Smooth muscle cell (in vitro differentiated cells): ENCODE data around the gene SMAD9. TPM values are rescaled to one million over a fixed set of nuclear protein-coding genes. Genes with fewer than 3 reads are reported as not detected.

Source experiments
- DNase-seq: peaks from one replicate; lab custom pipeline; 2025; ENCODE audit not compliant: unreplicated experiment; lab: John Stamatoyannopoulos, UW
- H2AFZ ChIP-seq: fragments of 200-600 bp; sonication (generic); 2 replicates; pipeline ENCODE4 v1.6.0; 2016; ENCODE audit warnings: antibody characterized with exemption, low read depth, mild to moderate bottlenecking
- H3F3A ChIP-seq: fragments of 200-600 bp; sonication (generic); 2 replicates; pipeline ENCODE4 v1.6.0; 2017; ENCODE audit warnings: antibody characterized with exemption, low read depth
- H3K27ac ChIP-seq: fragments of 200-600 bp; sonication (generic); 2 replicates; pipeline ENCODE4 v1.5.1; 2016; ENCODE audit warnings: low read depth, mild to moderate bottlenecking
- H3K27me3 ChIP-seq: fragments of 200-600 bp; sonication (generic); 2 replicates; pipeline ENCODE4 v1.6.1; 2016; ENCODE audit warnings: low read depth, mild to moderate bottlenecking
- H3K36me3 ChIP-seq: fragments of 200-600 bp; sonication (generic); 2 replicates; pipeline ENCODE4 v1.5.1; 2016; ENCODE audit warnings: low read depth
- H3K4me1 ChIP-seq: fragments of 200-600 bp; sonication (generic); 2 replicates; pipeline ENCODE4 v1.5.1; 2016; ENCODE audit warnings: low read depth
- H3K4me2 ChIP-seq: fragments of 200-600 bp; sonication (generic); 2 replicates; pipeline ENCODE4 v1.6.0; 2016; ENCODE audit warnings: mild to moderate bottlenecking
- H3K4me3 ChIP-seq: fragments of 200-600 bp; sonication (generic); 2 replicates; pipeline ENCODE4 v1.5.1; 2016; ENCODE audit warnings: mild to moderate bottlenecking
- H3K79me2 ChIP-seq: fragments of 200-600 bp; sonication (generic); 2 replicates; pipeline ENCODE4 v1.6.0; 2016; ENCODE audit warnings: low read depth, mild to moderate bottlenecking
- H3K9ac ChIP-seq: fragments of 200-600 bp; sonication (generic); 2 replicates; pipeline ENCODE4 v1.6.0; 2016; ENCODE audit warnings: low read depth
- H3K9me3 ChIP-seq: fragments of 200-600 bp; sonication (generic); replicated peaks from 2 replicates; pipeline ENCODE4 v1.5.1; 2016; ENCODE audit warnings: low read depth
- H4K20me1 ChIP-seq: fragments of 200-600 bp; sonication (generic); 2 replicates; pipeline ENCODE4 v1.6.0; 2016; ENCODE audit warnings: low read depth
- CTCF ChIP-seq: fragments of 200-600 bp; sonication (generic); IDR thresholded peaks from 2 replicates; pipeline ENCODE4 v1.5.1; 2017; ENCODE audit warnings: borderline replicate concordance, mild to moderate bottlenecking, antibody characterized with exemption; ENCODE audit not compliant: insufficient read depth, poor library complexity, severe bottlenecking
- WGBS: methylation state at CpG from one replicate; pipeline ENCODE4 v1.1.7; 2016; ENCODE audit warnings: low lambda C conversion rate; 5-methylcytosine and 5-hydroxymethylcytosine counted together
- polyA plus RNA-seq: library from polyadenylated mRNA; unstranded; fragments of >200 nt; fragmentation: Nextera tagmentation; extraction: Ambion mirVana; gene quantifications from 2 replicates; pipeline ENCODE4 v1.2.1, GENCODE V29; 2016
- total RNA-seq: library from RNA; depleted of rRNA; stranded (reverse); fragments of >200 nt; gene quantifications from 2 replicates; pipeline ENCODE4 v1.2.3, GENCODE V29; 2014

The SMAD9 gene
- total and polyA plus RNA-seq, 2 experiments from 2014 or later, result 6.6 to 7.1 TPM

DNA sequence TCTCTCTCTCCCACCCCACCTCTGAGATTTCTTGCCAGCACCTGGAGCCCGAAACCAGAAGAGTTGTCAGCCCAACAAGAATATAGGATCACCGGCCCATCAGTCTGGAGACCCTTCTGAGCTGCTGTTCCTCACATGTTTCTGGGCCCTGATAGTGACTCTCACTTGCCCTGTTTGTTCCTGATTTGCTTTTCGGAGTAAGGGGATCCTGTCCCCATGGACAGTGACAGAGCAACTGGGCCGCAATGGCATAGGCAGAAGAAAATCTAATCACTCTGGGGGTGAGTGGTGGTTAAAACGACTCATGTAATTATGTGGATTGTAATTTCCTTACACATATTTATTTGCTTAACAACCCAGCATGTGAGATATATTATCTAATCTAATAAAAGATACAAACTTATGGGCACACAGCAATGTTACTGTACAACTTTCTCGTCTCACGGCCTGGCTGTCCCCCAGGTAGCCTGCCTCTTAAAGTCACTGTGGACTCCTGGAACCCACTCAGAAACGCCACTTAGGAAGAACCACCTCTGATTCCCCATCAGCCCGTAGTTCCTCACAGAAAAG lies 663 bp upstream of the SMAD9 start:
- Histone ChIP-seq H3K36me3 (no peaks in the 10 kb centered on the region), H3K27me3 (no peaks in the 10 kb centered on the region), H3K27ac (peak overlapping the region; percentile 60), H3F3A (peaks cover 12% of the 10 kb centered on the region), H4K20me1 (no peaks in the 10 kb centered on the region), H2AFZ (peak overlapping the region; percentile 56), H3K9ac (no peak overlapping the region), H3K79me2 (peaks cover 23% of the 10 kb centered on the region), H3K4me2 (peak overlapping the region; percentile 80), H3K4me1 (peaks cover 20% of the 10 kb centered on the region), H3K4me3 (peak overlapping the region; percentile 51), H3K9me3 (no peaks in the 10 kb centered on the region)
- no peak for TF ChIP-seq CTCF
- no peak for DNase-seq
- WGBS, result 46% methylated on average over 9 of the region's 9 CpGs

DNA sequence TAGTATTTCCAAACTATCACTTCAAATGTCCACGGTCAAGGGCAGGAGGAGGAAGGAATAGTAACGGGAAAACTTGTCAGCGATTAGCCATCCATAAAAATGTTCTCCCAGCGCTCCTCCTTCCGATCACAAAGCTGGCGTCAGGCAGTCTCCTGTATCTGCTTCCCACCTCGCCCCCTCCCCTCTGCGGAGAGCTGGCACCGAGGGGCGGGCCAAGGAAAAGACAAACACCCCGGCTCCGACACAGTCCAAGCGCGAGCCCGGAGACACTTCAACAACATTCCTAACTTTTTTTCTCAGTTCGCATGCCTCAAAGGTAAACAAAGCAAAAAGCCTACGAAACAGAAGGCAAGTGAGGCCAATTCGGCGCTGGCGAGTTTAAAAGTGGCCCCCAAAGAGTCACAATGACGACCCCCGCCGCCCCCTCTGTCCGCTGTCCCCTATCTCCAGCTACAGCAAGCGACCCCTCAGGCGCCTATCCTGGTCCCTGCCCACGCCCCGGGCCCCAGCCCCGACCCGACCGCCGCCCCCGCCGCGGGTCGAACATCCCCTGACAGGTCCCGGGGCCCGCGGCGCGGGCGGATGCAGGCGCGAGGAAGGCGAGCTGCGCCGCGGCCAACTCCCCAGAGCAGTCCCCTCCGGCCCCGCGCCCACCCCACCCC lies 736 bp downstream of the SMAD9 start:
- Histone ChIP-seq H3K27ac (peak overlapping the region; percentile 35), H3F3A (peaks cover 12% of the 10 kb centered on the region), H3K27me3 (no peaks in the 10 kb centered on the region), H2AFZ (peak overlapping the region; percentile 73), H3K4me2 (peak overlapping the region; percentile 83), H3K4me1 (peaks cover 20% of the 10 kb centered on the region), H3K9me3 (no peaks in the 10 kb centered on the region), H3K9ac (peak overlapping the region; percentile 5), H3K36me3 (no peaks in the 10 kb centered on the region), H3K79me2 (peaks cover 35% of the 10 kb centered on the region), H4K20me1 (no peaks in the 10 kb centered on the region), H3K4me3 (peak overlapping the region; percentile 51)
- WGBS, result under 1% methylated on average over 20 of the region's 51 CpGs
- no peak for TF ChIP-seq CTCF
- peak; percentile 48 for DNase-seq

DNA sequence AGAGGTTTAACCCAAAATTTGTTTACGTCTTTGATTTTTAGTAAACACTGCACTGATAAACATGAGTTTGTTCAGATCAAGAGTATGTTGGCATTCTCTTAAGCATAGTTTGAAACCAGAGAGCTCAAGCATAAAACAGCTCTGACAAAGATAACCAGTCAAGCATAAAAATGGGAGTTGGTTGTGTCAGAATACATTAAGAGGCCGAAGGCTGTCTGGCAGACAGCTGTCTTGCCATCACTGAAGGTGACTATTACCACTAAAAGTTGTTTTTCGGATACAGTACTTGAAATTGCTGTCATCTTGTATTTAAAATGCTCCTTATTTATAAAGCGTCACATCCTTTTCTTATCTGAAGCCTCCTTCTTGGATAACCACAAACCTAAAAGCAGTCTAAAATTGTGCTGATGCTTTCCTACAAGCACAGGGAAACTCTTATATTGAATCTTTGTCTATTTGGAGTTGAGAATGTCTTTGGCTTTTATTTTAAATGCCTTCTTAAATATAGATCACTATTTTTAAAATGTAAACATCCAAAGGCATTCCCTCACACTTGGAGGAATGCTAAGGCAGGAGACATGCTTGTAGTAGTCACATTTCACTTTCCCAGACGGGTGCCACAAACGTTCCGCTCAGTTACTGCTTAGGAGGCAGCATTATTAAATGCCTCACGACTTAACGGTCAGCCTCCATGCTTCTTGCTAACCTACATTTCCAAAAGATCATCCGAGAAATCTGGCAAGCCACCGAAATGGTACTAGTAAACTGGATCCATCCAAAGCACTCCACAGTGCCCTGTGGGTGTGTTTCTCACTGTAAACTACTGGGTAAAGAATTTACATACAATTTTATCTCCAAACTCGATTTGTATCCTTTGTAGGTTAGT lies 1.5 kb downstream of the SMAD9 start:
- no peak for TF ChIP-seq CTCF
- peak overlapping the region; percentile 73 for H2AFZ ChIP-seq
- no peak for DNase-seq
- H3K36me3 ChIP-seq, result no peaks in the 10 kb centered on the region
- H4K20me1 ChIP-seq, result no peaks in the 10 kb centered on the region
- peak overlapping the region; percentile 5 for H3K9ac ChIP-seq
- peaks cover 20% of the 10 kb centered on the region for H3K4me1 ChIP-seq
- H3K27me3 ChIP-seq, result no peaks in the 10 kb centered on the region
- peak overlapping the region; percentile 51 for H3K4me3 ChIP-seq
- peaks cover 41% of the 10 kb centered on the region for H3K79me2 ChIP-seq
- peak overlapping the region; percentile 83 for H3K4me2 ChIP-seq
- H3F3A ChIP-seq, result peaks cover 12% of the 10 kb centered on the region
- no peaks in the 10 kb centered on the region for H3K9me3 ChIP-seq
- H3K27ac ChIP-seq, result peak overlapping the region; percentile 35
- WGBS, result 7% methylated on average over 12 of the region's 12 CpGs
